T-cell (primary cell): ENCODE measurements around the gene TENT4A. TPM values are rescaled to one million over a fixed set of nuclear protein-coding genes. Genes with fewer than 3 reads are reported as not detected.

ENCODE experiments used
- ATAC-seq, 4 experiments: fragments of 200-7000 bp in 3 of 4; fragments of 150-1000 bp in 1 of 4; cut with Tn5 transposase; replicated peaks in 1 of 4; 1 replicate in 3 of 4; 2 replicates in 1 of 4; pipeline ENCODE4 v1.10.0; 2021; ENCODE audit warnings: moderate library complexity in 3 of 4, mild to moderate bottlenecking in 2 of 4, moderate number of reproducible peaks in 1 of 4
- CTCF ChIA-PET, 2 donors: fragments of 300-600 bp; sonication (Branson Sonifier 250); formaldehyde crosslinking; loops; one replicate each; lab custom pipeline; 2022; ENCODE audit warnings: antibody characterized with exemption in 2 of 2; lab: Charles Lee
- POLR2A ChIA-PET, 2 donors: fragments of 300-600 bp; sonication (Branson Sonifier 250); formaldehyde crosslinking; loops; one replicate each; lab custom pipeline; 2022; ENCODE audit warnings: antibody characterized with exemption in 2 of 2; lab: Charles Lee
- DNase-seq, 35 experiments: peaks; one replicate each; pipeline versions ENCODE4 v3.0.0 to v3.0.0-alpha.2; 2013 to 2023
- H3K27ac ChIP-seq: one replicate; pipeline ENCODE4 v1.5.1; 2013; ENCODE audit warnings: low read length
- H3K27me3 ChIP-seq, 2 experiments: replicated peaks in 1 of 2; 1 replicate in 1 of 2; 2 replicates in 1 of 2; pipeline versions ENCODE4 v1.6.1 to v1.7.0; 2013; ENCODE audit warnings: low read length in 1 of 2, mixed read lengths in 1 of 2; ENCODE audit not compliant: control insufficient read depth in 2 of 2, insufficient read depth in 2 of 2; ENCODE audit errors: extremely low read depth in 1 of 2
- H3K36me3 ChIP-seq, 2 donors: 1 replicate in 1 of 2; 2 replicates in 1 of 2; pipeline versions ENCODE4 v1.6.1 to v1.7.0; 2013; ENCODE audit warnings: low read length in 1 of 2; ENCODE audit not compliant: control insufficient read depth in 2 of 2, insufficient read depth in 1 of 2; ENCODE audit errors: extremely low read depth in 1 of 2
- H3K4me1 ChIP-seq, 2 experiments: 1 replicate in 1 of 2; 2 replicates in 1 of 2; pipeline versions ENCODE4 v1.6.1 to v1.7.0; 2013; ENCODE audit warnings: low read length in 2 of 2, mixed read lengths in 1 of 2; ENCODE audit not compliant: insufficient read depth in 2 of 2, control insufficient read depth in 1 of 2; ENCODE audit errors: extremely low read depth in 1 of 2
- H3K4me3 ChIP-seq, 2 donors: 1 replicate in 1 of 2; 2 replicates in 1 of 2; pipeline versions ENCODE4 v1.5.1 to v1.7.0; 2013; ENCODE audit warnings: mild to moderate bottlenecking in 2 of 2, low read length in 1 of 2, moderate library complexity in 1 of 2; ENCODE audit not compliant: control insufficient read depth in 1 of 2; ENCODE audit errors: extremely low read depth in 1 of 2
- H3K9me3 ChIP-seq: 2 replicates; pipeline ENCODE4 v1.7.0; 2013
- H3K27ac Mint-ChIP-seq, 2 donors: one replicate each; pipeline ENCODE4 v1.8.0; 2020 to 2021; ENCODE audit warnings: mild to moderate bottlenecking in 2 of 2, mixed read lengths in 2 of 2
- H3K27me3 Mint-ChIP-seq, 2 donors: one replicate each; pipeline ENCODE4 v1.8.0; 2021 to 2022; ENCODE audit warnings: mixed read lengths in 2 of 2
- H3K36me3 Mint-ChIP-seq: one replicate; pipeline ENCODE4 v1.8.0; 2021; ENCODE audit warnings: mixed read lengths
- H3K4me1 Mint-ChIP-seq, 3 donors: one replicate each; pipeline ENCODE4 v1.8.0; 2020 to 2022; ENCODE audit warnings: mixed read lengths in 3 of 3, mild to moderate bottlenecking in 1 of 3
- H3K4me3 Mint-ChIP-seq, 3 donors: one replicate each; pipeline ENCODE4 v1.8.0; 2020 to 2022; ENCODE audit warnings: mild to moderate bottlenecking in 3 of 3, mixed read lengths in 3 of 3, moderate library complexity in 3 of 3
- H3K9me3 Mint-ChIP-seq, 3 donors: one replicate each; pipeline ENCODE4 v1.8.0; 2020 to 2022; ENCODE audit warnings: mixed read lengths in 3 of 3
- WGBS: methylation state at CpG from one replicate; pipeline ENCODE4 v1.1.5; 2013; ENCODE audit warnings: missing lambda C conversion rate; ENCODE audit not compliant: insufficient coverage; 5-methylcytosine and 5-hydroxymethylcytosine counted together
- total RNA-seq, 35 experiments: library from RNA in 6 of 35; stranded (reverse) in 6 of 35; fragments of 120-200 nt in 1 of 35; gene quantifications; one replicate each; pipeline versions ENCODE4 v1.2.1 to v1.2.4 and lab custom pipeline; 2013 to 2026

The TENT4A gene
- total RNA-seq, 5 donors from 2014 or later (not counting 1 experiment from before 2014, with no cell fraction given), result 42.7 to 62.9 (median 45.6) TPM

DNA sequence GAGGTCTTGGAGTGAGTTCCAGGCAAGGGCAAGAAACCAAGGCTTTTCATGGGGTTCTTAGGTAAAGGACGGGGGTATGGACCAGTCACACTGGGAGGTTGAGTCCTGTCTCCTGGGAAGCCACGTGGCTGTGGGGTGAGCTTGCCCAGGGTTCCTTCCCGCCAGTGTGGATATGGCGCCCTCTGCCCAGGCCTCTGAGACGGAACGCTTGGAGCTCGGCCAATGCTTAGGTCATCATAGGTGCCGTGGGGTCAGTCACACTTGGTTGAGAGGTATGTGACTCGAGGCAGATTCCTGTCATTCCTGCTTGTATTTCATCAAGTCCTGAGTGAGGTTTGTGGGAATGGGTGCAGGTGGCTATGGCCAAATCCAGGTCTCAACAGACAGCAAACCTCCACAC lies 46.2 kb downstream of the TENT4A start:
- no peak overlapping the region for H3K4me3 Mint-ChIP-seq
- Histone ChIP-seq H3K27me3 (no peaks in the 10 kb centered on the region), H3K9me3 (no peaks in the 10 kb centered on the region), H3K36me3 (peaks cover 17 to 35% of the 10 kb centered on the region in 2 donors), H3K4me3 (no peak overlapping the region), H3K27ac (no peak overlapping the region), H3K4me1 (no peaks in the 10 kb centered on the region)
- peaks cover 31% of the 10 kb centered on the region for H3K36me3 Mint-ChIP-seq
- no peaks in the 10 kb centered on the region for H3K4me1 Mint-ChIP-seq
- 86% methylated on average over 6 of the region's 9 CpGs for WGBS
- ATAC-seq, result no peak
- H3K27ac Mint-ChIP-seq, result no peak overlapping the region
- no peaks in the 10 kb centered on the region for H3K9me3 Mint-ChIP-seq
- ChIA-PET POLR2A (interaction anchor here in 1 of 2 donors (0.6 kb wide), 1 partner anchor 29 kb away, joined by 7 read pairs; no protein-coding TSS in a partner anchor), CTCF (no interaction called here)
- DNase-seq, result no peak
- H3K27me3 Mint-ChIP-seq, result no peaks in the 10 kb centered on the region

DNA sequence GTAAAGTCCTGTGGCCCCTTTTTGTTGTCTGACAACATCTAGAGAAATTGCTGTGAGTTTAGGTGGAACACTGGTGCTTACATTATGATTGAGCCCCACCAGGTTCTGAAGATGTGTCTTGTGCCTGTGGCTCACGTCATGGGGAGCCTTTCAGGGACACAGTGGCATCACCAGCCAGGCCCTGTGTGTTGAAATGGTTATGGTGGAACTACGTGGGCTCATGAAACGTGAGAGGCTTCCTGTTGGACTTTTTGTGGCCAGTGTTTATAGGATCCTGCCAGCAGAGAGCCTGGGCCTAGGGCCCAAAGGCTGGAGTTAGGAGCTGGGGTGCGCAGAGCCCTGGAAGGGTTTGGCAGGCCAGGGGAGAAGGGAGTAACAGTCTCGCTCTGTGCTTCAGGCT lies 46.8 kb downstream of the TENT4A start:
- Histone ChIP-seq H3K27ac (no peak overlapping the region), H3K4me1 (no peaks in the 10 kb centered on the region), H3K9me3 (no peaks in the 10 kb centered on the region), H3K27me3 (no peaks in the 10 kb centered on the region), H3K36me3 (peaks cover 11 to 30% of the 10 kb centered on the region in 2 donors), H3K4me3 (no peak overlapping the region)
- Mint-ChIP-seq H3K4me1 (no peaks in the 10 kb centered on the region), H3K36me3 (peaks cover 27% of the 10 kb centered on the region), H3K27ac (no peak overlapping the region), H3K9me3 (no peaks in the 10 kb centered on the region), H3K4me3 (no peak overlapping the region), H3K27me3 (no peaks in the 10 kb centered on the region)
- ATAC-seq (no peak), DNase-seq (no peak)
- WGBS, result 65% methylated on average over 4 of the region's 5 CpGs
- ChIA-PET POLR2A (interaction anchor here in 1 of 2 donors (0.6 kb wide), 1 partner anchor 29 kb away, joined by 7 read pairs; no protein-coding TSS in a partner anchor), CTCF (no interaction called here)

DNA sequence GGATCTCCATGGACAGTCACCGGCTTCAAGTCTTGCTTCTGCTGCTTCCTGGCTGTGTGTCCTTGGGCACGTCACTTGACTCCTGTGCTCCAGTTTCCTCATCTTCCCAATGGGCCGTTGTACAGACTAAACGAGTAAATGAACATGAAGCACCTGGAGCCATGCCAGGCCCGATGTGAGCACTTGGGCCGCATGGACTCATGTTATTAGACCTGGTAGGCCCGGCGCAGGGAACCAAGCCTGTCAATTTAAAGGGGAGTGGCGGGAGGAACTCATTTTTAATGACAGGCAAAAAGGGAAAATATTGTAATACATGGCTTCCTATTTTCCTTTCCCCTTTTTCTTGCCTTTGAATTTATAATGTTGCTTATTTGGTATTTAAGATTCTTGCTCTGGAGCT lies 47.5 kb downstream of the TENT4A start:
- peaks cover 0 to 3% (median under 1%) of the 10 kb centered on the region in 3 donors for H3K4me1 Mint-ChIP-seq
- ChIA-PET POLR2A (no interaction called here), CTCF (no interaction called here)
- H3K4me3 Mint-ChIP-seq, result no peak overlapping the region
- ATAC-seq (no peak), DNase-seq (no peak)
- H3K27ac Mint-ChIP-seq, result no peak overlapping the region
- H3K36me3 Mint-ChIP-seq, result peaks cover 20% of the 10 kb centered on the region
- WGBS, result 92% methylated on average over 7 of the region's 9 CpGs
- no peak overlapping the region for H3K4me3 ChIP-seq
- peaks cover 6 to 23% of the 10 kb centered on the region in 2 donors for H3K36me3 ChIP-seq
- H3K27me3 Mint-ChIP-seq, result no peaks in the 10 kb centered on the region
- no peak overlapping the region for H3K27ac ChIP-seq
- H3K9me3 Mint-ChIP-seq, result no peaks in the 10 kb centered on the region
- H3K27me3 ChIP-seq, result no peaks in the 10 kb centered on the region
- peaks cover 0 to 4% of the 10 kb centered on the region in 2 experiments for H3K4me1 ChIP-seq
- H3K9me3 ChIP-seq, result no peaks in the 10 kb centered on the region

DNA sequence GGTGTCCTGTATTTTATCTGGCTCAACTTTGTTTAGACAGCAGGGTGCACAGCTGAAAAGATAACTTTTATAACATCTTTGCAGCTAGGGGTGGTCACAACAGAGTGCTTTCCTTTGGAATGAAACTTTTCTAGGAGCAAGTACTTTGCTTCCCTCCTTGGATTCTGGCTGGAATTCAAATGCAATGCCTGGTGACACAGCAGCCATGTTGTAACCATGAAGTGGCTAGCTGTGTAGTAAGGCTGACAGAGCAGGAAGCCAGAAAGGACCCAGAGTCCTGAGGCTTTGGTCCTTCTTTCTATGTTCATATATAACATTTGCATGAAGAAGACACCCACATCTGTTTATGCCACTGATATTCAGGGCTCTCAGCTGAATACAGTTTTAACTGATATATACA lies 48.1 kb downstream of the TENT4A start:
- ChIA-PET CTCF (no interaction called here), POLR2A (no interaction called here)
- no peaks in the 10 kb centered on the region for H3K9me3 ChIP-seq
- H3K27me3 ChIP-seq, result no peaks in the 10 kb centered on the region
- no peak overlapping the region for H3K27ac Mint-ChIP-seq
- peaks cover 0 to 10% of the 10 kb centered on the region in 2 experiments for H3K4me1 ChIP-seq
- no peak overlapping the region for H3K4me3 ChIP-seq
- ATAC-seq, result no peak
- no peak overlapping the region for H3K4me3 Mint-ChIP-seq
- no peak for DNase-seq
- H3K27ac ChIP-seq, result no peak overlapping the region
- H3K36me3 ChIP-seq, result peaks cover 6 to 16% of the 10 kb centered on the region in 2 donors
- H3K27me3 Mint-ChIP-seq, result no peaks in the 10 kb centered on the region
- peaks cover 13% of the 10 kb centered on the region for H3K36me3 Mint-ChIP-seq
- H3K9me3 Mint-ChIP-seq, result no peaks in the 10 kb centered on the region
- peaks cover 2 to 8% (median 6%) of the 10 kb centered on the region in 3 donors for H3K4me1 Mint-ChIP-seq

DNA sequence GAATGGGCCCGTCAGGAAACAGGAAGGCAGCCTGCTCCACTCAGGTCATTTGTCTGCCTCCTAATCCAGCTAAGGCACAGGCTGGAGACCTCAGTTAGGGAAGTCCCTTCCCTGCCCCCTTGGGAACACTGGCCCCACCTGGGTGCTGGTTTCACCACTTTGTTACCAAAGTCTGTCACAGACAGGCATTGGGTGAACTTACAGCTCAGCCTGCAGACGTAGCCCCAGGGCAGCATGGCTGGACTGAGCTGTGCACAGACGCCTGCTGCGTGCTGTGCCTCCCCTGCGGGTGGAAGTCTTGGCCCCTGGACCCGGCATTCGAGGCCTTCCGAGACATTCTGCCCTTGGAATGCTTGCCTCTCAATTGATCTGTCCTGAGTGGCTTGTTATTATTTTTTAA lies 48.9 kb downstream of the TENT4A start:
- Mint-ChIP-seq H3K27me3 (no peaks in the 10 kb centered on the region), H3K36me3 (peaks cover 8% of the 10 kb centered on the region), H3K27ac (no peak overlapping the region), H3K4me1 (peaks cover 2 to 8% (median 7%) of the 10 kb centered on the region in 3 donors), H3K9me3 (no peaks in the 10 kb centered on the region), H3K4me3 (no peak overlapping the region)
- Histone ChIP-seq H3K4me1 (peaks cover 0 to 14% of the 10 kb centered on the region in 2 experiments), H3K27ac (no peak overlapping the region), H3K27me3 (peaks cover 0 to 3% of the 10 kb centered on the region in 2 experiments), H3K9me3 (no peaks in the 10 kb centered on the region), H3K36me3 (peaks cover 6 to 8% of the 10 kb centered on the region in 2 donors), H3K4me3 (no peak overlapping the region)
- WGBS, result 89% methylated on average over 7 of the region's 8 CpGs
- ChIA-PET CTCF (no interaction called here), POLR2A (no interaction called here)
- DNase-seq (no peak), ATAC-seq (no peak)

DNA sequence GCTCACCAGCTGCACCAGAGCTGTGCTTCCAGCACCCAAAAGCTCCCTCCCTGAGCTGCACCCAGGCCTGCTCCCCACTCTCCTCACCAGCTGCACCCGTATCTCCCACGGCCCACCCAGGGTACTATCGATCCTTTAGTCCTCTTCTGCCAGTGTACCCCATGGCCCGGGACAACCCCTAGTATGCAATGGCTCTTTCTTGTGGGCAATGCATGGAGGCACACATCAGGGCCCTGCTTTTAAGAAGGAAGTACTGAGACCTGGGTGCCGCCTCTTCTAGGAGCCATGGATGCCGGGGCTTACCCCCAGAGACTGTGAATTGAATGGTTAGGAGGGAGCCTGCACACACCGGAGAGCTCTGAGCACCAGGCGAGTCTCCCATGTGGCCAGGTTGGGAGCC lies 49.5 kb downstream of the TENT4A start:
- Histone ChIP-seq H3K36me3 (peaks cover 5 to 6% of the 10 kb centered on the region in 2 donors), H3K27ac (no peak overlapping the region), H3K27me3 (peaks cover 0 to 3% of the 10 kb centered on the region in 2 experiments), H3K4me1 (peaks cover 0 to 14% of the 10 kb centered on the region in 2 experiments), H3K9me3 (no peaks in the 10 kb centered on the region), H3K4me3 (no peak overlapping the region)
- ATAC-seq (no peak), DNase-seq (no peak)
- Mint-ChIP-seq H3K27ac (no peak overlapping the region), H3K27me3 (no peaks in the 10 kb centered on the region), H3K36me3 (peaks cover 8% of the 10 kb centered on the region), H3K4me3 (no peak overlapping the region), H3K4me1 (peaks cover 2 to 8% (median 7%) of the 10 kb centered on the region in 3 donors), H3K9me3 (no peaks in the 10 kb centered on the region)
- POLR2A ChIA-PET, result interaction anchor here in 1 of 2 donors (0.7 kb wide), 1 partner anchor 960 kb away, joined by 4 read pairs; no protein-coding TSS in a partner anchor
- WGBS, result 96% methylated on average over 8 of the region's 8 CpGs
- CTCF ChIA-PET, result no interaction called here
